Measurements from ENCODE around the gene MUC6.

MUC6 gene

DNA sequence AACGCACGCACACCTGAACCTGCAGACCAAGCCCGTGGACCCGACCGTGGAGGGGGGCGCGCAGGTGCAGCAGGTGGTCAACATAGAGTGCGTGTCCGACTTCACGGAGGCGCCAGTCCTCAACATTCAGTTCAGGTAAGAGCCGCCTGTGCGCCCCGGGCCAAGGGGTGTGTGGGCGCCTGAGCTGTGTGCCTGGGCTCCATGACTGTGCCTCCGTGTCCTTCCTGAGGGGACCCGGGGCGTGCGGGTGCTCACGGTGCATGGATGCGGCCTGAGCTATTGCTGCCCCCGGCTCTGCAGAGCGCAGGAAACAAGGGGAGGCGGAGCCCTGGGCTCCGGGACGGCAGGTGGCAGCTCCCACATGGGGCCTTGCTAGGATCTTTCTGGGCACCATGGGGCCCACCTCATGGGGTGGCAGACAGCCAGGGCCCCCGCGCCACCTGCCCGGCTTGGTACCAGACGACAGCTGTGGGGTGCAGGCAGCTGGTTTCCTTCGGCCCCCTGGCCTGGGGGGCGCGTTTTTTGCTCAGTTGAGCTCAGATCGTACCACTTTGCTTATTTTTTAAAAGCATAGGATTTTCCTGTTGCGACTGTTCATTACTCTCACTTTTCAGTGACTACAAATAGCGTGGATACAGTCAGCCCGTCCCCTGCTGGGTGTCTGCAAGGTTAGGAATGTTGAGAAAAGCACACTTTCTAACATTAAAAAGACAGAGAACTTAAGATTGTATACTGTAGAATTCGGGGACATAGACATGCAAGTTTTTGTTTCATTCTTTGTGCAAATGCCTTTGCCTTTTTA lies 28.3 kb downstream of the MUC6 start:
- no peak for DNase-seq (ENCODE audit: low read depth)

DNA sequence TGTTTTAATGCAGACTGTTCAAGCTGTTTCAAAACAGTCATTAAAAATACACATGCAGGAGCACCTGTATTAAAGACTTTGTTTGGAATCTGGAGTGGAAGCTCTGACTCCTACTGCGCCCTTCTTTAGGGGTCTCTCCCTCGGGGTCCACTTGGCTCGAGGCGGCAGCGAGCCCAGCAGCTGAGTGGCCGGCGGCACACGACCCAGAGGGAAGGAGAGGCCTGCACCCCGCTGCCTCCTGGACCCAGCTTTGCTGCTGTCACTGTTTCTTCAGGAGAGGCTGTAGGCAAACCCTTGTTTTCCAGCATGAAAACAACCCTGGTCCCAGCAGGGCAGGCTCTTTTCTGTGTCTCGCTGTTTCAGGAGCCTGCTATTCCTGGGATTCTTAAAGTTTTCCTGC lies 29.2 kb downstream of the MUC6 start:
- no peak for DNase-seq (ENCODE audit: low read depth)

DNA sequence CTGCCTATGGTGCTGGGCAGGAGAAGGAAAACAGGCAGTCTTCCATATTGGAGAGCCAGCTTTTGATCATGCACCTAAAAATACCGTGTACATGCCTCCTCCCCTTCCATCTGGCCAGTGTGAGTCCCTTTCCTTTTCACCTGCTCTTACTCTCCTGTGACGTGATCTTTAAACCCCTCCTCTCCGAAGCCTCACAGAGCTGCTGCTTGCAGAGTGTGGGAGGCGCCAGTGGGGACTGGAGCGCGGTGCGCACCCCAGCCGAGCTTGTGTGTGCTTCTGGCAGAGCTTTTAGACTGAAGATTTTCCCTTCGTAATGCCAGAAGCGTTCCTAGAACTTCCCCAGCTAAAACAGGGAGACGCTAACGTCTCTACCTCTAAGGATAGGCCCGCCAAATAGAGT lies 29.8 kb downstream of the MUC6 start:
- DNase-seq (ENCODE audit: low read depth) = no peak

DNA sequence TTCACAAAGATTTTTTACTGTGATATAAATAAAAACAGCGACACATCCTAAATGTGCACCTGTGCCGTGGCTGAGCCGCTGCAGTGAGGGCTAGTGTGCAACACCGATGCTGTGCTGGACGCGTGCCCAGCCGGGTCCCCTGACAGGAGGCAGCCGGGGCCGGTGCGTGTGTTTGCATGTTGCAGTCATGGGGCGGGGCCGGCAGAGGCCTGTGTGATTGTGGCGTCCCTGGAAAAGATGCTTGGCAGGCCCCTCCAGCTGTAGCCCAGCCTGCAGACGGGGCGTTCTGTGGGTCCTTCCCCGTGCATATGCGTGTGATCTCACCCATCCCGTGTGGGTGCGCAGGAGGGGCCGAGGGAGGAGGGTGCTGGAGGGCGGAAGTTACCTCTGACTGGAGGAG lies 30.6 kb downstream of the MUC6 start:
- no peak for DNase-seq (ENCODE audit: low read depth)

DNA sequence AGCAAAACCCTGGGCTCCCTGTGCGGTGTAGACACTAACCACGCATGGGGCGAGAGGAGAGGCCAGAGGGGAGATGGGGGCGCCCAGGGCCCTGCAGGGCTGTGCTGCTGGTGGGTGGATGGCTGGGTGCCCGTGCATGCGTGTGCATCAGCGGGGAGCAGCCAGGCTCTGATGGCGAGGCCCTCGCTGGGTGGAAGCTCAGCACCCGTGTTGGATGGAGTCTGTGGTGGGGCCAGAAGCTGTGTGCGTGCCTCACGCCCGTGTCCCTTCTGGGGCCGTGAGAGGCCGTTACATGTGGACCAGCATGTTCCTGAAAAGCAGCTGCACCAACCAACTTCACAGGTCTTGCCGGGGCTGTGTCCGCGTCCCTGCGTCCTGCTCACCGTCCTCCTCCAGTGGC lies 33.4 kb downstream of the MUC6 start:
- no peak for DNase-seq (ENCODE audit: low read depth)

DNA sequence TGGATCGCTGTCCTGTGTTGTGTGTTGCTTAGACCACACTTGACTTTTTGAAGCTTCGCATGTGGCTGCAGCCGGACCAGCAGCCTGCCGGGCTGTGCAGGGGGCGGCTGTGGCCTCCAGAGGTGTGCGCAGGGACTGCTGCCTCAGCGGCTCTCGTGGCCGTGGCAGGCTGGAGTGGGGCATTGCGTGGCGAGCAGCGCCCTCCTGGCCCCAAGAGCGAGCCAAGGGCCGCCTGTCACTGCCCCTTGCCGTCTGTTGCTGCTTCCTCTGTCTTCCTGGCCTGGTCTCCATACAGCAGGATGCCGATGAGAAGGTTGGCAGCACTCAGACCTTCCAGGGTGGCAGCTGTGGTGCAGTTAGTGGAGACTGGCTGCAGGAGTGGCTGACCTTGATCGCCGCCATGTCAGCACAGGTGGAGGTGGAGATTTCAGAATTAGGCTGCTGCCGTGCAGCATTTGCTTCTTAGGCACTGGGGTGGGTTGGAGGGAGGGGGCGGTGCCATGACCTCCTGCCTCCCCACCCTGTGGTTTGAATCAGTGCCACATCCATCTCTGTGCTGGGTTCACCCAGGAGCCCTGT lies 34.0 kb downstream of the MUC6 start:
- DNase-seq (ENCODE audit: low read depth) = no peak

DNA sequence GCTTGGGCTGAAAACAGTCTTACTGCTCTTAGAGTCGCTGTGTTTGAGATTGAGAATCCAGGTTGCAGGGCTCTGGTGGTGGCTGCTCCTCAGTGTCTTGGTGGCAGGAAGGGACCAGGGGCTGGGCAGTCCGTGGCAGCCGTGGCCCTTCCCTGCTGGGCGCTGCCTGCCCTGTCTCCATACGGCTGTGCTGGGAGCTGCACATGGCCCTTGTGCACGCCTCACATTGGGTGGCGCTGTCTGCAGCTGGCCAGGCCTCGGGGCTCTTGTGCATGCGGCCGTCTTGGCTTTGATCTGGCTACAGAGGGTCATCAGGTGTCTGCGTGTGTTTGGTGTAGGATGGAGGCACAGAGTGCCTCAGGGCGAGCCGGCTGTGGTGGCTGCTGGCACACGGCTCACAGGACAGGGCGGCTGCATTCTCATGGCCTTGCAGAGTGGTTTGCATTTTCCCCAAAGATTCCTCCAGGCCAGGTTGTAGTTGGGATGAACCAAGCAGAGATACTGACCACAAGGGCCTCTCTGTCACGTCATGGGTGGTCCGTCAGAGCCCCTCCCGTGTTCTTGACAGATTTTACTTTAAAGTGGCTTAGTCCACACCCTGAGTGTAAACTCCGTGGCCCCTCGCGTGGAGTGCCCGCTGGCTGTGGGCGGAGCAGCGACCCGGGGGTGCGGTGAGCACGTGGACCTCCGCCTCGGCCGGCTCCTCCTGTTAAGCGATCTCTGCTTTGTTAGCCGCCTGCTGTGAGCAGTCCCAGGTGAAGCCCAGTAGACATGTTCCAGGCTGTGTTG lies 34.7 kb downstream of the MUC6 start:
- DNase-seq (ENCODE audit: low read depth) = no peak

DNA sequence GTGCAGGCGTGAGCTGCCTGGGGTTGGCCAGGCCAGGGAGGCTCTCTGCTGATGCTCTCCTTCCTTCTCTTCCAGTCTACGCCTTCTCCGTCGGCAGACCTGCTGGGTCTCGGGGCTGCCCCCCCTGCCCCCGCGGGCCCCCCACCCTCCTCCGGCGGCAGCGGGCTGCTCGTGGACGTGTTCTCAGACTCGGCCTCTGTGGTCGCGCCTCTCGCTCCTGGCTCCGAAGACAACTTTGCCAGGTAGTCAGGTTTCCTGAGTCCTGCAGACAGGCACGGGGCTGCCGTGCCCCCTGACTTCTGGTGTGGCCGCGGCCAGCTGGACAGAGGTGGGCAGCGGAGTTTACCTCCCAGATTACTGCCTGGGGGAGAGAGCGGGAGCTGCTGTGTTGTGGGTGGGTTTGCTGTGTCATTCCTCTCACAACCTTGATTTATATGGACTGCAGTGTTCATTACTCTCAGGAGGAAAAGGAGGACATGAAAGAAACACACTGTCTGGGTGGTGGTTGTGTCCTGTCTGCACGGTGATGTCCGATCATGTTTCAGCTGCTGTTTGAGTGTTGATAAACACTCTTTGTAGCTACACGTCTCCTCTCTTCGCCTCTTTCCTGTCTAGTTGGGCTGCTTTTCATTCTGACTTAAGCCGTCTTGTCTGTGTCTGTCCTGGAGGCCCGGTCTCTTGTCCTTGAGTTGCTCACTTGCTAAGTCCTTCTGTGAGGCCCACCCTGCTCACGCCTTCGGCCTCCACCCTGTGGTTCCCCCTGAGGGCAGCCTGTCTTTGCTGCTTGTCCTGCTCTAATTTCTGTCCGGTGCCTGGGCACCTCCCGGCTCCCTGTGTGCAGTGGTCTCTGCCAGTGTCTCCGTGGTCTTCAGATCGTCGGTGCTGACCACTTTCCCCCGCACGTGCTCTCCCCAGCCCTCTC lies 35.9 kb downstream of the MUC6 start:
- DNase-seq (ENCODE audit: low read depth) = no peak

DNA sequence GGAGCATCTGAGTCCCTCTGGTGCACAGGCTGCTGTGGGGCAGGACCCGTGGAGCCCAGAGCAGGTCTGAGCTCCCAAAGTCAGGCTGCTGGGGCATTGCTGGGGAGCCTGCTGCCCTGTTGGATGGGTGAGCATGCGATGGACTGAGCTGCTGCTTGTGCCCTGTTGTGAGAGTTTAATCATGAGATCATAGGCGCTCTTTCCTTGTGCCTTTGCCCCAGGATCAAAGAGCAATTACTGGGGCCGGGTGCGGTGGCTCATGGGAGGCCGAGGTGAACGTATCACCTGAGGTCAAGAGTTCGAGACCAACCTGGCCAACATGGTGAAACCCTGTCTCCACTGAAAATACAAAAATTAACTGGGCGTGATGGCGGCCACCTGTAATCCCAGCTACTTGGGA lies 37.5 kb downstream of the MUC6 start:
- DNase-seq (ENCODE audit: low read depth) = no peak

DNA sequence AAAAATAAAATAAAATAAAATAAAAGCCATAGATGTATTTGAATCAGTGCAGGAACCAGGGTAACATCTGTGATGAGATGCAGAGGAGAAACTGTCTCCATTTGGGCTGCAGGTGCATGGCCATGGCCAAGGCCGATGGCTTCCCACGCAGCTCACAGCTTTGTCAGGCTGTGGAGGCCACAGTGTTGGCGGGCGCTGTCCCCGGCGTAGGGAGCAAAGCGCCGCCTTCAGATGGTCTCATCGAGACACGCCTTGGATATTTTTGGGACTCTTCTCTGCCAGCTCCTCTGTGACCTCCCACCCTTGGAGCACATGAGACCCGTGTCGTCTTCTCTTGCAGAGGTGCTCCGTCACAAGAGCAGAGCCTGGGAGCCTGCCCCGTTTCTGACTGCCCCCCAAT lies 38.6 kb downstream of the MUC6 start:
- DNase-seq (ENCODE audit: low read depth) = no peak

DNA sequence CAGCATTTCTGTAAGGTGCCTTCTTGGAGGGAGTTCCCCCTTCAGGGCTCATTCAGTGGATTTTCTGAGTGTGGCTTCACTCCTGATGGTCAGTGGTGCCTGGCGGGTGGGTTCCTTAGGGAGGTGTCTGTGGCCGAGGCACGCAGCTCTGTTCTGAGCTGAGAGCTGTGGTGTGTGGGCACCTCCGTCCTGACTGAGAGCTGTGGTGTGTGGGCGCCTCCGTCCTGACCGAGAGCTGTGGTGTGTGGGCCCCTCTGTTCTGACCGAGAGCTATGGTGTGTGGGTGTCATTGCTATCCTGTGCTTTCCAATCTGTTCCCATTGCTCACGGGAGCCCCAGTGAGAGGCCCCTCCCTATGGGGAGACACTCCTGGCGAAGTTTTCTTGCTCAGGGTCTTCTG lies 39.8 kb downstream of the MUC6 start:
- DNase-seq (ENCODE audit: low read depth) = no peak

DNA sequence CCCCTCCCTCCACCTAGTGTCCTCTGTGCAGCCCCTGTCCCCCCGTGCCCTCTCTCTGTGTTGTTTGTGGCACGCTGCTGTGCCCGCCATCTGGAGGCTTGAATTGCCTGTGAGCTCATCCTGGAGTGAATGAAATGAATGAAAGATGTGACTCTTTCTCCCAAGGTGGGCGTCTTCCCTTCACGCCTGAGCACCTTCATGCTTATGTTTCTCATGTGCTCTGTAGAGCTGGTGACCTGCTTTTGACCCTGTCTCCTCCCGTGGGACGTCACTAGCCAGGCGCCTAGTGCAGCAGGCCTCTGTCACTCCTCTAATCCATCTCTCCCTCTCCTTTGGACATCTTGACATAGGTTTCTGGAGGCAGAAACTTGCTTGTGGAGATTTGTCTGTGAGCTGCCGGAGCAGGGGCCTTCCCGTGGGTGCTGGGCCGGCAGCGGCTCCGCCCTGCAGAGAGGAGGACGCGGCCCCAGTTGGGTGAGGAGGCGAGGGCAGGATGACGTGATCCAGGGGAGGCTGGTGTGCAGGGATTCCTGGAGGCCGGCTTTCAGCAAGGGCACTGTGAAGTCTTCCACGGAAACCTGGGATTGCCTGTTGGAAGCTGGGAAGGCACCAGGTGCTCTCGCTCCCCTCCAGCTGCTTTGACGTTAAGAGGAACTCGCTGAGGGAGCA lies 40.6 kb downstream of the MUC6 start:
- no peak for DNase-seq (ENCODE audit: low read depth)

DNA sequence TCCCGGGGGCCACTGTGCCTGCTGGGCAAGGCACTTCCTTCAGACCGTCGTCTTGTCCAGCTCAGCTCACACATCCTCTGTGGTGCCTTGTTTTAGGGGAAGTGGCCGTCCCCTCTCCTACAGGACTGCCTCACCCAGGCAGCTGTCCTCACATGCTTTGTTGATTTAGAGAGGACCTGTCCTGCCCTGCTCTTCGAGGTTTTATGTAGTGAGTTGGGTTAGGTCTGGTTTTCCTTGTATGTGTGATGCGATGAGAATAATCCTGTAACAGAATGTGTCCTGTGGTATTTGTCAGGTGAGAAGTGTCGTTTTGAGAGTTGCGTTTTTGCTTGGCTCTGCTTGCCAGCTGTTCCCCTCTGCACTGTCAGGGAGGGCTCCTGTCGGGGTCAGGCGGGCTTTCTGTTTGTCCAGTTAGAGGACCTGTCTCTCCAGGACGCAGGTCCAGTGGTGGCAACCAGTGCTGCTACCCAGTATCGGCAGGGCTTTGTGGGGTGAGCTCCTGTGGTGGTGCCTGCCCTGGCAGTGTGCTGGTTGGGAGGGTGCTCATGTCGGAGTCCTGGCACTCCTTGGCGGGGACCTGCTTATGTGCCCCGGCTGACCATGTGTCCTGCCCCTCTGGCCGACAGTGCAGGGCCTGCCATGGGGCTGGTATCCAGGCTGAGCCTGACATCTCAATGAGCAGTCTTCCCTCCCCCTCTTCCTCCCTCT lies 41.3 kb downstream of the MUC6 start:
- no peak for DNase-seq (ENCODE audit: low read depth)

DNA sequence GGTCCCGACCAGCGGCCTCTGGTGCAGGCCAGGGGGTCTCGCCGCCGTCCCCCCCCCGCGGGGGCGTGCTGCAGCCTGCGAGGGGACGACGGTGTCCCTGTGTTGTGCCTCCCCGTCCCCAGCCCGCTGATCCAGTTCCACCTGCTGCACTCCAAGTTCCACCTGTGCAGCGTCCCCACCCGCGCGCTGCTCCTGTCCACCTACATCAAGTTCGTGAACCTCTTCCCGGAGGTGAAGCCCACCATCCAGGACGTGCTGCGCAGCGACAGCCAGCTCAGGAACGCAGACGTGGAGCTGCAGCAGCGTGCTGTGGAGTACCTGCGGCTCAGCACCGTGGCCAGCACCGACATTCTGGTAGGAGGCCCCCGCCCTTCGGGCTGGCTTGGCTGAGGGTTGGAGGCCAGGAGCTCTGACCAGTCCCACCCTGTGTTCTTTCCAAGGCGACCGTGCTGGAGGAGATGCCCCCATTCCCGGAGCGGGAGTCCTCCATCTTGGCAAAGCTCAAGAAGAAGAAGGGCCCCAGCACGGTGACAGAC lies 42.8 kb downstream of the MUC6 start:
- DNase-seq (ENCODE audit: low read depth) = no peak

DNA sequence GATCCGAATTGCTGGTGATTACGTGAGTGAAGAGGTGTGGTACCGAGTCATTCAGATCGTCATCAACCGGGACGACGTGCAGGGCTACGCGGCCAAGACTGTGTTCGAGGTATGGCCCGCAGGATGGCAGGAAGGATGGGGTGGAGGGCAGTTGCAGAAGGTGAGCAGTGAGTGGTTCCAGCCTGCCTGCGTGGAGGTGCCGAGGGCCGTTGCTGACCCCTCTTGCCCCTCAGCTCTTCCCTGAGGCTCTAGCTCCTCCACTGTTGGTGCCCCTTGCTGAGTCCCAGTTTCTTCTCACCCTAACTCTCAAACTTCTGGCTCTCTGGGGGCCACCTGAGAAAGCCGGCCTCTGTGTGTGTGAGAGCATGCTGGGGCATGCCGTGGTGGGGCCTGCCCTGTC lies 43.9 kb downstream of the MUC6 start:
- no peak for DNase-seq (ENCODE audit: low read depth)

DNA sequence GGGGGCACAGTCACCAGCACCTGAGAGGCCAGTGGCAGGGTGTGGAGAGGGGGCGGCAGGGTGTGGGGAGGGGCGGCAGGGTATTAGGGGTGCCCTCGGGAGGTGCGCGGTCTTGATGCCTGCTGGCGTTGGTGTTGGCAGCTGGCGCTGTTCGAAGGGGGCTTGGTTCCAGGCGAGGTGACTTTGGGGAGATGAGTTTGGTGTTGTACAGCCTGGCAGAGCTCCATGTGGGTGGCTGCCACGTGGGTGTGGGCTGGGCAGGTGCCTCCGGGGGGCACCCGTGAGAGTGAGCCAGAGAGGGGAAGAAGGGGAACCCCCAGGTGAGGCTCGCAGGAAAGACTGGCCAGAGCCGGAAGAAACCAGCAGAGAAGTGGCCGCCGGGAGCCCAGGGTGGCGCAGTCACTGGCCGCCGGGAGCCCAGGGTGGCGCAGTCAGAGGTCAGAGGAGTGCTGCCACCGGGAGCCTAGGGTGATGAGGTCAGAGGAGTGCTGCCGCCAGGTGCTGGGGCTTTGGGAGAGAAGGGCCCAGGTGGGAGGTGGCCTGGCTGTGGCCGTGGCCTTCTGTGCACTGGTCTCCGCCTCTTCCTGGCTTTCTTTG lies 44.7 kb downstream of the MUC6 start:
- DNase-seq (ENCODE audit: low read depth) = no peak

DNA sequence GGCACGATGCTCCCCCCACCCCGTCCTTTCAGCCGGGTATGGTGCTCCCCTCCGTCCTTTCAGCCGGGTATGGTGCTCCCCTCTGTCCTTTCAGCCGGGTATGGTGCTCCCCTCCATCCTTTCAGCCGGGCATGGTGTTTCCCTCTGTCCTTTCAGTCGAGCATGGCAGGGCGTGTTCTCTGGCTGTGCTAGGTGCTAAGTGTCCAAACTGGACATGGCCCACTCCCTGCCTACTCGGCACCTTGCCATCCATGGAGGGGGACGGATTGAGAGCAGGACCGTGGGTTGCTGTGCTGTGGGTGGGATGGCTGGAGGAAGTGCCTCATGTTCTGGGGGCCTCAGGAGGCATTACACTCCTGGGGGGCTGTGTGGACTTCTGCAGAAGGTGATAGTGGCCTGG lies 45.5 kb downstream of the MUC6 start:
- DNase-seq (ENCODE audit: low read depth) = no peak

DNA sequence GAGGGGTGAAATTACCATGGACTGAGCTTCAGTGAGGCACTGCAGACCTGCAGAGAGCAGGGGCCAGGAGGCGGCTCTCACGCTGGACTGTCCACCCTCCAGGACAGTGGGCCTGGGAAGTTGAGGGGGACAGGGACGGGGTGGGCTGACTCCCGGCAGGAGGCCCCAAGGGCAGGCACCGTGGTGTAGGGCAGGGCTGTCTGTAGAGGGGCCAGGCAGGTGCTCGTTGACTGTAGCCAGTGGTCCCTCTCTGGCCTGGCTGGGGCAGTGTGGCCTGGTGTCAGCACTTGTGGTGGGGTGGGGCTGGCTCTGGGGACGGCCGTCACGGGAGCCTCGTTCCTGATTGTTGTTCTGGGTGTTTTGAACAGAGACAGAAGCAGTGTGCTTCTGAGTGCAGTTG lies 46.4 kb downstream of the MUC6 start:
- no peak for DNase-seq (ENCODE audit: low read depth)

DNA sequence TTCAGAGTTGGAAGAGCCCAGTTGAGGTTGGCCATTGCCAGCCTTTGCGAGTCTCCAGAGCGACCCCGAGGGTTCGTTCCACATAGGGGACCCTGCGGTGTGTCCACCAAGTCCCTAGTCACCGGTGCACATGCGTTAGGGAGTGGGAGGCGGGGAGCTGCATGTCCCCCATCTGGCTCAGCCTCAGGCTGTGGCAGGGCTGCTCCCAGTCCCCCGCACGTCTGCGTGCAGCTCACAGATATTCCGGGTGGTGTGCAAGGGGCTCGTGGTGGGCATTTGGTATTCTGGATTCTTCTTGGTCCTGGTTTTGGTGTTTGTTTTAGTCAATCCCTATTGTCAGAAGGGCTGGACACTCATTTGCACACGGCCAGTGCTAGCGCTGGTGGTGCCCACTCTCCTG lies 48.8 kb downstream of the MUC6 start:
- no peak for DNase-seq (ENCODE audit: low read depth)

DNA sequence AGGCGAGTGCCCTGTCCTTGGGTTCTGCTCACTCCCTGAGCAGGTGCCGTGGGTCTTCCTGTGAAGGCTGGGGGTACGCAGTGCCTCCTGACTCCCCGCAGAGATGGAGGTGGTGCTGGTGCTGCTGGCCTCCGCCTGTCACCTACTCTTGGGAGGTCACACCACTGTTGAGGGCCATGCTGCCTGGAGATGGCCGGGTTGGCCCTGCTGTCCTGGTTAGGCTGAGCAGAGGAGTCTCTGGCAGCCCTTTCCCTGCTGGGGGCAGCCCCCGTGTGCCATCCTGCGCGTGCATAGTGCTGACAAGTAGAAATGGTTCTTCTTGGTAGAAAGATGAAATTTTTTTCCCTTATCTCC lies 49.6 kb downstream of the MUC6 start:
- no peak for DNase-seq (ENCODE audit: low read depth)

Data from activated T-cell treated with anti-CD3 and anti-CD28 coated beads for 48 hours (primary cell).